NCI-H1417 treated with DMSO at 0.1 percent for 48 hours (cell line): ENCODE measurements around the gene FLRT3.

Experiments
- DNase-seq: peaks from one replicate; lab custom pipeline; 2025; lab: John Stamatoyannopoulos, UW

Gene FLRT3

GRCh38 chr20:14319704-14320103, 17.7 kb downstream of the FLRT3 start:
- DNase-seq: no peak

- no peak for DNase-seq
These were observed 23.9 kb downstream of the FLRT3 start for GRCh38 chr20:14313341-14314020.

GRCh38 chr20:14312001-14312400, 25.4 kb downstream of the FLRT3 start:
- DNase-seq: no peak

DNA sequence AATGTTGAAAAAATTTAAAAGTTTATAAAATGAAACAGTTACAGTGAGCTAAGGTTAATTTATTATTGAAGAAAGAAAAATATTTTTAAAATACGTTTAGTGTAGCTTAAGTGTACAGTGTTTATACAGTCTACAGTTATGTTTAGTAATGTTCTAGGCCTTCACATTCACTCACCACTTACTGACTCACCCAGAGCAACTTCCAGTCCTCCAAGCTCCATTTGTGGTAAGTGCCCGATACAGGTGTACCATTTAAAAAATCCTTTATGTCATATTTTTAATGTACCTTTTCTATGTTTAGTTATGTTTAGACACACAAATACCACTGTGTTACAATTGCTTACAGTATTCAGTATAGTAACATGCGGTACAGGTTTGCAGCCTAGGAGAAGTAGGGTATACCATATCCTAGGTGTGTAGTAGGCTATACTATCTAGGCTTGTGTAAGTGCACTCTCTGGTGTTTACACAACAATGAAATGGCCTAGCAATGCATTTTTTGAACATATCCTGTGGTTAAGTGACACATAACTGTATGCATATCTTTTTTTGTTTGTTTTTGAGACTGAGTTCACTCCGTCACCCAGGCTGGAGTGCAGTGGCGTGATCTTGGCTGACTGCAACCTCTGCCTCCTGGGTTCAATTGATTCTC, 26.3 kb downstream of the FLRT3 start:
- no peak for DNase-seq

DNA sequence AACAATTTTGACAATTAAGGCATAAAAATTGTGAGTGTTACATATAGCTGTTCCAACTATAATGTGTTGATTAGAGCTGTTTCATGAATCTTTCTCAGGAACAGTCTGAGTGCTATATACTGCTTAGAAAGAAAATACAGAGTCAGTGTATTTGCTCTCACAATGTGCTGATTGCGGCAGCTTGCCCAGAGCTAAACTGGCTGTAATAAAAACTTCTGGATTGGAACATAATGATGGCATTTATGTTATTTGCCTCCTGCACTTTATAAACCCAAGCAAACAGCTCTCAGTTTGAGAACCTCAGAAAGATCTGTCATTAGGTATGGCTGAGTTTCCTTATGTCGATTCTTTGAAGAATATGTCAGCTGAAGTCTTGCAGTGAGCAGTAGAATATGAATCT, 29.5 kb downstream of the FLRT3 start:
- no peak for DNase-seq

DNA sequence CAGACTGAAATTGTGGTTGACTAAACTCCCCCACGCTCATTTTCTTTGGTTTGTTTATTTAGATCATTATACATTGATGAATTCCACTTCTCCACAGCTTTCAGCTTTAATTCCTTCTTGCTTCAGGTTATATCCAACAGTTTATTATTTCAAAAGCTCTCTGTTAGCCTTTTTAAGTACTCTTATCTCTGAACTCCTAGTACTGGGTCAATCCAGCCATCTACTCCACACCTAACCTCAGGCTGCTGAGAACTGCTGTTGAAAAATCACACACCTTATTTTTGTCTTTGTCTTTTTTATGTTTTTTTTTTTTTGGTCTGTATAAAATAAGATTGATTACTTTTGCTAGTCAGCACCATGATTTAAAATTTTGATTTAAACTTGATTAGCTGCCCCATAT, 32.9 kb downstream of the FLRT3 start:
- DNase-seq: no peak

GRCh38 chr20:14303651-14304050, 33.8 kb downstream of the FLRT3 start:
- no peak for DNase-seq

DNA sequence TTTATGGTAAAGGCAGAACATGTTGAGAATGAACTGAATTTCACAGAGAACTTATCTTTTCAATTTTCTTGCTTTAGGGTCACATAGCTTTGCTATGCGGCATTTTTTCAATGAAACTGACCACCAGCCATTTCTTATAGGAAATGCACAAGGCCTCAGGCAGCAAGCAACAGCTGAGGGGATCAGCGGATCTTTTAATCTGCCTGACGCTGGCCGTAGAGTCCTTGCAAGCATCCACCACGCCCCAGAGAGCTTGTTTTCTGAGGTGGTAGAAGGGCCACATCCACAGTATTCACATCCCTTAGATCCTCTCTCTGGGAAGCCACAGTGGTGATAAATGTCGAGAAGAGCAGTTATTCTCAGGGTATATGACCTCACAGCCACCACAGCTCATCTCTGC, 34.3 kb downstream of the FLRT3 start:
- no peak for DNase-seq

DNA sequence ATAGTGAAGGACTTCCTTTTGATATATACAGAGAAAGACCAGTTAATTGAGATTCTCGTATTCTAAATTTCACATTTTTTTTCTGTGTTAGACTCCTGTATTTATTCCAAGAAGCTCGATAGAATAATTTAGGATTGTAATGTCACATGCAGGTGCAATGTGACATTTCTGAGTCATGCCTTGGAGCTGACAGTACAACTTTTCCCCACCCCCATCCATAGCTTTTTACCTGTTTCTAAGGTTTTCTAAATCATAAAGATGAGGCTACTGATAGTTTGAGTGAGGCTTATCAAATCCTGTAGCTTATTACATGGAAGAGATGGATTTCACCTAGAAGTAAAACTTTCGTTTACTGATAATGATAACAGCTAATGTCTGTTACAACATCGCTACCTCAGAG, 37.6 kb downstream of the FLRT3 start:
- DNase-seq: no peak

DNA sequence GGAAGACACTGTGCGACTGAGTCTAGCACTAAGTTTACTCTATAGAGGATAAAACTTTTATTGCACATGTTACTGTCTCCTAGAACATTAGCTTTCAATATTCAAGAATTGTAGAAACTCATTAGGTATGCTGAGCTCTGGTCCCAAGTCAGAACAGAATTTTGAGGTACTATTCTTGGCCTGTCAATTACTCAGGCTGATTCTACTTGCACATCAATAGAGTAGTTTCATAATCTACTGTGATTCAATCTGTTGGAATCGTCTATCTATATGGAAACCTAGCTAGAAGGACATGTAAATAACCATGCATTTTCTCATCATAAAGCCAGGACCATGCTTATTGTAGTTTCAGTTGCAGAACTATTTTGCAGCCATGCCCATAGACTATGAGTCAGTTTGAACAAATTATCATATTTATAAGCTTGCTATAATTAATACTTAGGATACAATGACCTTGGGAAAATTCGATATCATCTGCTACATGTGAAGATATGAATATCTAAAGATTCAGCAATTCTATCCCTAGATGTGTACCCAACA, 41.6 kb downstream of the FLRT3 start:
- no peak for DNase-seq

DNA sequence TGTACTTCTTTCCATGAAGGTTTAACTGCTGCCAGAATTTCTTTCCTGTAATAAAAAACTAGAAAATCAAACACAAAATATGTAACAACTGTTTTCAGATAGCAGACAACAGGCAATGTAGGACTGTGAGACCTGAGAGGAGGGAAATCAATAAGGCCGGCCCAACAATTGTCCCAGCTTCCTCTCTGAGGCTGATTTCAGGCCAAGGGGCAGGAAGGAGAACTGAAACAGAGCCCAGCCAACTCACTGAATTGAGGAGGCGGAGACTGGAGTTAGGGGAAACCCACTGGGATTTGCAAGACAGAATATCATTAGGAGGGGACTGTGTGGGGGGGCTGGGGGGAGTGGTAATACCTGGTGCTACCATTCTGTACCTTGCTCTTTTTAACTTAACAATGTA, 42.2 kb downstream of the FLRT3 start:
- DNase-seq: no peak

- DNase-seq: no peak
These were observed 45.9 kb downstream of the FLRT3 start for GRCh38 chr20:14291502-14291901.

DNA sequence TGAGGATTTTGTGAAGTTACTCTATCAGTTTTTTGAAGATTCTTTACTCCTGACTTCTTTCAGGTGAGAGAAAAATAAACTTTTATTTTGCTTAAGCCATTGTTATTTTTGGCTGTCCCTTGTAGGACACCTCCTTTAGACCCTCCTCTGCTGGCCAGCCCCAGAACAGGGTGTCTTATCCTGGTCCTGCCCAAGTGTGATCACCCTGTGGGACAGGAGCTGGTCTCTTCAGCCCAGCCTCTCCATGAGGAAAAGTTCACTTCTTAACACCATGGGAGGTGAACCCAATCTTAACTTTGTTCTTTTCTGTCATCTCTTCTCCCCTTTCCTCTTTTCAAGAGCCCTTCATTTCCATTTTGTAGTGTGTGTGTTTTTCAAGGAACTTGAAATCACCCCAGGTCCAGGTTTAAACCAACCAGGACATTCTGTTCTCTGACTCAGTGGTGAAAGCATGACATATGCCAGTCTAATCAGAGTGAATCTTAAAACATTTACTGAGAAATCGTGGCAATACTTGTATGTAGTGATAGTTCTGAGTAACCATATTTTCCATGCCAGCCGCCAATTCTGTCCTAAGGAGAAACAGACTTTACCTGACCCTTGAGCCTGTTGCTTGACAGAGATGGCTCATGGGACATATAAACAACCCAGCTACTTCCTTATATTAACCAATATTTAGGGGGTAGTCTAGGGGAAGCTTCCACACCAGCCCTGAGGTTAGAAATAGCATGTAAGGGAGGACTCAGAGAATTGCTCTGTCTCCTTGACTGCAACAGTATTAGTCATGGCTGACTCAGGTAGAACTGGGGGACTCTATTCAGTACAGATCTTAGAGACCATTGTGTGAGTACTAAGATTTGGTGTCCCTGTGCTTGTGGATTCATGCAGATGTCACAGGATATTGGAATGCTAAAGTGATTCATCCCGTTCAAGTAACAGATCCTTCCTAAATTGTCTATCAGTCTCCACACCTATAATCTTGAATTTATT, 48.8 kb downstream of the FLRT3 start:
- no peak for DNase-seq

DNA sequence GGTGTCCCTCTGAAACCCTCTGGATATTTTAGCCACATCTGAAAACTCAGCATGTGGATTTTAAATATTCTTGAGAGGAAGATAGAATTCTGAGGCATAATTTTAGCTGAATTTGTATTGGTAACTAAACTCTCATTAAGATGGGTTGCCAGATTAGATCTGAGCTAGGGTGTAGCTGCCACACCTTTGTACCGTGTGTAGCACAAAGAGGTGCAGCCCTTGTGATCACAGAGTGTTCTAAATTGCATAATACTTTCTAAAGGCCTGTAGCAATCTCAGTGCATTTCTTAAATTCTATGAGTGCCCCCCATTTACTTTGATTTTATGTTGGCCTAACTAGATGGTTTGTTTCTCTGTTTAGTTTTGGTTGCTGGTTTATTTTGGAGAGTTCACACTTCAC, 53.0 kb downstream of the FLRT3 start:
- no peak for DNase-seq

DNA sequence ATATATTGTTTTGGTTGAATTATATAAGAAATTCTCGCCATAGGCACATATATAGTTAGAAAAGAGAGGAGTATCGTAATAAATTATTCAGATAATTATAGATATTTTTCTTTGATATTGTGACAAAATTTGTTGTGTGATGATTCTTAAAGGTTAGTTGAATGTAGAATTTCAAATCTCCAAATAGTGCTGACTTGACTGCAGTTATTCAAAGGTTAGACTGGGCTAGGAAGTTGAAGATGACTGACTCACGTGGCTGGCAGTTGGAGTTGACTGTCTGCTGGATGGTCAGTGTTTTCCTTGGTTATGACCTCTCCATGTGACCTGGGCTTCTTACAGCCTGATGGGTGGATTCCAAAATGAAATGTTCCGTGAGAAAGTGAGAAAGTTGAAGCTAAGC, 55.3 kb downstream of the FLRT3 start:
- no peak for DNase-seq
